AG09309 (cell line): ENCODE data around the gene PPM1L.

Experiments
- DNase-seq: peaks from one replicate; pipeline ENCODE4 v3.0.0-alpha.2; 2010; ENCODE audit warnings: low read depth
- H3K4me3 ChIP-seq: 2 replicates; pipeline ENCODE4 v1.5.1; 2011; ENCODE audit warnings: mild to moderate bottlenecking, low read depth, low read length, moderate library complexity; ENCODE audit not compliant: control insufficient read depth
- TF ChIP-seq, protein P1 (sequence below): IDR thresholded peaks from 2 replicates; pipeline ENCODE4 v1.5.1; 2011; ENCODE audit warnings: mild to moderate bottlenecking, low read depth, low read length, inconsistent platforms; ENCODE audit not compliant: insufficient read depth, control insufficient read depth; ENCODE audit errors: missing control alignments

PPM1L gene

DNA sequence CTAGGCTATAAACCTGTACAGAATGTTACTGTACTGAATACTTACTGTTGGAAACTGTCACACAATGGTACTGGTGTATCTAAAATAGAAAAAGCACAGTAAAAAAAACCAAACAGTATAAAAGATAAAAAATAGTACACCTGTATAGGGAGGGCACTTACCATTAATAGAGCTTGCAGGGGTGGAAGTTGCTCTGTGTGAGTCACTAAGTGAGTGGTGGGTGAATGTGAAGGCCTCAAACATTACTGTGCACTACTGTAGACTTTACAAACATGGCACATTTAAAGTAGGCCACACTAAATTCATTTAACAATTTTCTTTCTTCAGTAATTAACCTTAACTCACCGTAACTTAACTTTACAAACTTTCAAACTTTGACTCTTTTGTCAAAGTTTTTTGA is 327.1 kb downstream of the PPM1L start:
- no peak overlapping the region for H3K4me3 ChIP-seq
- TF ChIP-seq, protein P1, sequence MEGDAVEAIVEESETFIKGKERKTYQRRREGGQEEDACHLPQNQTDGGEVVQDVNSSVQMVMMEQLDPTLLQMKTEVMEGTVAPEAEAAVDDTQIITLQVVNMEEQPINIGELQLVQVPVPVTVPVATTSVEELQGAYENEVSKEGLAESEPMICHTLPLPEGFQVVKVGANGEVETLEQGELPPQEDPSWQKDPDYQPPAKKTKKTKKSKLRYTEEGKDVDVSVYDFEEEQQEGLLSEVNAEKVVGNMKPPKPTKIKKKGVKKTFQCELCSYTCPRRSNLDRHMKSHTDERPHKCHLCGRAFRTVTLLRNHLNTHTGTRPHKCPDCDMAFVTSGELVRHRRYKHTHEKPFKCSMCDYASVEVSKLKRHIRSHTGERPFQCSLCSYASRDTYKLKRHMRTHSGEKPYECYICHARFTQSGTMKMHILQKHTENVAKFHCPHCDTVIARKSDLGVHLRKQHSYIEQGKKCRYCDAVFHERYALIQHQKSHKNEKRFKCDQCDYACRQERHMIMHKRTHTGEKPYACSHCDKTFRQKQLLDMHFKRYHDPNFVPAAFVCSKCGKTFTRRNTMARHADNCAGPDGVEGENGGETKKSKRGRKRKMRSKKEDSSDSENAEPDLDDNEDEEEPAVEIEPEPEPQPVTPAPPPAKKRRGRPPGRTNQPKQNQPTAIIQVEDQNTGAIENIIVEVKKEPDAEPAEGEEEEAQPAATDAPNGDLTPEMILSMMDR, result no peak
- DNase-seq, result no peak

DNA sequence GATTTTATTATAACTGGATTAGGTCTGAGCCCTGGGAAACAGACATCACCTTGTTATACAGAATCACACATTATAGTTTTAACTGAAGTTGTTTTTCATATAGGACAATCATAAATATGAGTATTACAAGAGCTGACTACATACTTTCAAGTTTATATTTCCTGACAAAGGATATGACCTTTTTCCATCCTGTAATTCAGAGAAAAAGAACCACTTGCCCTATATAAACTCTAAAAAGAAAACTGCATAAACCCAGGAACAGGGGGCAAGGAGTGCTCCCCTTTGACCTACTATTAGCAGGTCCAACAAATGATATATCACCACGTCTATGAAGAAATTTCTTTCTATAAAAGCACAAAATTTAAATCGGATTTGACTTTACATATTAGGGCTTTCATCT is 328.2 kb downstream of the PPM1L start:
- no peak for DNase-seq
- no peak overlapping the region for H3K4me3 ChIP-seq
- TF ChIP-seq, protein P1, result no peak

DNA sequence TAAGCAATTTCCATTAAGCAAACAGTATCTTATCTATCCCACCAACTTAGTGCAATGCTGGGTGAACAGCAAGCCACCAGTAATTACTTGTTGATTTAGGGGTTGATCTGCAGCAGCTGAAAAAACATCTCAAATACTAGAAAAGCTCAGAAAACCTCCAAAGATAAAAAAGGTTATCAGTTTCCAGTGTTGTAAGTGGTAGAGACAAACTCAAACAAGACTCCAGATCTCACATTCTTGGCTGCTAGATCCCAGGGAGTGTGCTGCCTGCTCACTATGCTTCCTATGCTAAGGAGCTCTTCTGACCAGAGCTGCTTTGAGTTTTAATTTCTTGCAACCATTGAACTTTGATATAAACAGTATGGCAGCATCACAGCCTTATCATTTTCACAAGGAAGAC is 337.9 kb downstream of the PPM1L start:
- no peak overlapping the region for H3K4me3 ChIP-seq
- DNase-seq, result no peak

DNA sequence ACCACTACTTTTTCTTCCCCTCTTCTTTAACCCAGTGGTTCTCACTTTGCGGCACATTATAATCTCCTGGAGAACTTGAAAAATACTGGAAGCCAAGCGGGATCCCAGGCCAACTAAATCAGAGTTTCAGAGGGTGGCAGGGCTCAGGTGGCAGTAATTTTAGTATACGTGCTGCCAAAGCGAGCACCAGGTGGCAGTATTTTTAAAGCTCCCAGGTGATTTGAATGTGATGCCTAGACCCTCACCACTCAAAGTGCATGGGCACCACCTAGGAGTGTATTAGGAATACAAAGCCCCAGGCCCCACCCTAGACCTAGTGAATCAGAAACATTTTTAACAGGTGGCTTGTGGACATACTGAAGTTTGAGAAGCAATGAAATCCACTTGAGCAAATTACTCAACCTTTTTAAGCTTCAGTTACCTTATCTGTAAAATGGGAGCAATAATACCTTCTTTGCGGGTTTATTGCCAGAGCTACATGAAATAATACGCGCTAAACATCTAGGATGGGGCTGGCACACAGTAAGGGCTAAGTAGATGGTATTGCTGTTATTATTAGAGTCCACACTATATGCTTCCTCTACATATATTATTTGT is 340.8 kb downstream of the PPM1L start:
- TF ChIP-seq, protein P1, result peak; percentile 17
- H3K4me3 ChIP-seq, result no peak overlapping the region
- no peak for DNase-seq

More for the DNA sequence above, 337.9 kb downstream of the PPM1L start:
- TF ChIP-seq, protein P1, result no peak

DNA sequence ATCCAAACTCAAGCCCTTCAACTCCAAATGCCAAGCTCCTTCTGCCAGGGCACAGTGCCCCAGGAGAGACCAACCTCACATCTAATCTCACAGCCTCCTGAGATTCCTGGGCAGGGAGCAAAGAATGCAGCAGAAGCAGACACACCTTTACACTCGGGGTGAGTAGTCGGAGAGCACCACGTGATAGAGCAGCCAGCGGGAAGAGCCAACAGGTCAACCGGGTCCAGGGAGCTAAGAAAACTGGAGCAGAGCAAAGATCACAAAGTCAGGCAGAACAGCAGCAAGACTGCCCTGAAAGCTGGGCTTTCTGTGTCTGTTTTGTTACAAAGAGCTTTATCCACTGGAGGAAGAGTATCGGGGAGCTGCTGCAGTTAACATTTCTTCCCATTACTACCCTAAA is 345.0 kb downstream of the PPM1L start:
- DNase-seq, result no peak
- TF ChIP-seq, protein P1, result no peak
- H3K4me3 ChIP-seq, result no peak overlapping the region

DNA sequence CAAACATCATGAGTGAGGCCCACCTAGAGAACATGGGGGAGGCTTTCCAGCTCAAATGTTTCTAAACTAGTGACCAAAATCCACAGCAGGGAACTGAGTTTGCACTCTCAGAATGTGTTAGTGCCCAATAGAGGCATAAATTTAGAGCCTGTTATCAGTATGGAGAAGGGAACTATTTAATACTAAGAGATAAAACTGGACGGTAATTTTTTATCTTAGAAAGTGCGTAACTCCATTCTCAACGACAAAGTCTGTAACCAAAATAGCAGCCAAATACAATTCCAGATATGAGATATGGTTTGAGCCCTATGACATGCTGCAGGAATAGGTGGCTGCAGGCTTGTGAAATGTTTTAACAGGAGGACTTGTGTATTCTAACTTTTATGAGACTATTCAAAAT is 345.6 kb downstream of the PPM1L start:
- no peak for DNase-seq
- H3K4me3 ChIP-seq, result no peak overlapping the region
- TF ChIP-seq, protein P1, result no peak
